MV-4-11 (cell line): ENCODE data around the gene TRMT2A.
"Not testable (repeated sequence)": the region's sequence is repeated elsewhere in the genome, so short reads cannot be mapped to it uniquely, and the experiment has no call there.

Source experiments
- DNase-seq: peaks from one replicate; lab custom pipeline; 2025; lab: John Stamatoyannopoulos, UW

The TRMT2A gene

DNA sequence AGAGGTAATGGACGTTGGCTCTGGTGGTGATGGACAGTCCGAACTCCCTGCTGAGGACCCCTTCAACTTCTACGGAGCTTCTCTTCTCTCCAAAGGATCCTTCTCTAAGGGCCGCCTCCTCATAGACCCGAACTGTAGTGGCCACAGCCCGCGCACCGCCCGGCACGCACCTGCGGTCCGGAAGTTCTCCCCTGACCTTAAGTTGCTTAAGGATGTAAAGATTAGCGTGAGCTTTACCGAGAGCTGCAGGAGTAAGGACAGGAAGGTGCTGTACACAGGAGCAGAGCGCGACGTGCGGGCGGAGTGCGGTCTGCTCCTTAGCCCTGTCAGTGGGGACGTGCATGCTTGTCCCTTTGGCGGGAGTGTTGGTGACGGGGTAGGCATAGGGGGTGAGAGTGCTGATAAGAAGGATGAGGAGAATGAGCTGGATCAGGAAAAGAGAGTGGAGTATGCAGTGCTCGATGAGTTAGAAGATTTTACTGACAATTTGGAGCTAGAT is 30.9 kb downstream of the TRMT2A start:
- no peak for DNase-seq

- DNase-seq: no peak
Observed at GRCh38 chr22:20085651-20086050, 31.4 kb downstream of the TRMT2A start.

DNA sequence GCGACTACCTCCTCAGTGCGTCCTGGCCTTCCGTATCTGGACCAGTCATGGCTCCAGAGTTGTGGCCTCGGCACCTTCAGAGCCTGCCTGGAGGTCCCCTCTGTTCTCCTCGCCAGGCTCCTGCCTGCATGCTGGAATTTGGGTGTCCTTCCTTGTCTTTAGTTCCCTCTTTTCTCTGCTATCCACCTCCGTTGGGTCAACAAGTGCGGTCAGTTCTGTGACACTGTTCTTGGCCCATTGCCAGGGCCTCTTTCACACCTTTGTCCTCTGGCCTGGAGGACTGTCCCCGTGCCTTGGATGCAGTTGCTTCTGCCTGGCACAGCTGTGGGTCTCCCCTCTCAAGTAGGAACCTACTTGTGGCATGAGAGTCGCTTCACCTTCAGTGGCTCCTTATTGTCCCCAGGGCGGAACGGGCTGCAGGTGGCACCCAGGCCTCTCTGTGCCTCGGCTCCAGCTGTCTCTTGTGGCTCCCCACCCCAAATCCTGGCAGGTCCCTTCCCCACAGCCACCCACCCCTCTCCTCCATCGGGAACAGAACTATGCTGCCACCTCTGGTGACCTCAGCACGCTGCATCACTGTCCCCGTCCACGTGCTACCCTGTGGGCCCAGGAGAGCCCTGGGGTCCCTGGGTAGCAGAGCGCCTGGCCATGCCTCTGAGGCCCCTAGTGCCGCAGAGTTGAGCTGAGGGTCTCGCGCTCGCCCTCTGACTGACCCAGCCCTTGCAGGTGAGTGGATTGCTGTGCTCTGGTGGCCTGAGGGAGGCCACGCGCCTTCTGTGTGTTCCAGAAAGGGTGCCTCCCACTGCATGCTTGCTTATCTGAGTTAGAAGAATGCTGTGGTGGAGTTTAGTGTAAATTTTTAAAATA is 32.2 kb downstream of the TRMT2A start:
- DNase-seq: no peak

DNA sequence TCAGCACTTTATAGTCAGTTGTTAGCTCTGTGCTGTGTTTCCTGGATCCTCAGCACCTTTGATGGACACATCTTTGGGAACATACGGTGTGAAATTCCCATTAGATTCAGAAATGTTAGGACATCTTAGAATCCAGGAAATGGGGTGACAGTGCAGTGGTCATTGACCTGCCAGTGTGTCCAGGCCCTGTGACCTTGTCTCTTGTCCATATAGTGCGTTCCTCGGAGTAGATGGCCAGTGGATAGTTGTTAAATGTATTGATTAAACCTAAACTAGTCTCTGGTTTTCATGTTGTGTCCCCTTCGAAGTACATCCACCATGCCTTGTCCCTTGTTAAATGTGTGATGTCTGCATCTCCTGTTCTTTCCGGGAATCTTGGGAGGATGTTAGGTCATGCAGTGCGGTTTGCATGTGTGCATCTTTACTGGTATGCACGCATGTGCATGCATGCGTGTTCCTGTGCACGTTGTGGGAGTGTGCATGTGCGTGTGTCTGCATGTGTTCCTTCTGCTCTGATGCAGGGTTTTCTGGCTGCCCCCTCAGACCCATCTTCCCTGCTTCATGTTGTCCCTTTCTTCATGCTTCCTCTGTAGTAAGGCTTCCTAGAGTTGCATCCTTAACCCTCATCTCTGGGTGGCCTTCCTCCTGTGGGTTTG is 33.0 kb downstream of the TRMT2A start:
- DNase-seq: no peak

DNA sequence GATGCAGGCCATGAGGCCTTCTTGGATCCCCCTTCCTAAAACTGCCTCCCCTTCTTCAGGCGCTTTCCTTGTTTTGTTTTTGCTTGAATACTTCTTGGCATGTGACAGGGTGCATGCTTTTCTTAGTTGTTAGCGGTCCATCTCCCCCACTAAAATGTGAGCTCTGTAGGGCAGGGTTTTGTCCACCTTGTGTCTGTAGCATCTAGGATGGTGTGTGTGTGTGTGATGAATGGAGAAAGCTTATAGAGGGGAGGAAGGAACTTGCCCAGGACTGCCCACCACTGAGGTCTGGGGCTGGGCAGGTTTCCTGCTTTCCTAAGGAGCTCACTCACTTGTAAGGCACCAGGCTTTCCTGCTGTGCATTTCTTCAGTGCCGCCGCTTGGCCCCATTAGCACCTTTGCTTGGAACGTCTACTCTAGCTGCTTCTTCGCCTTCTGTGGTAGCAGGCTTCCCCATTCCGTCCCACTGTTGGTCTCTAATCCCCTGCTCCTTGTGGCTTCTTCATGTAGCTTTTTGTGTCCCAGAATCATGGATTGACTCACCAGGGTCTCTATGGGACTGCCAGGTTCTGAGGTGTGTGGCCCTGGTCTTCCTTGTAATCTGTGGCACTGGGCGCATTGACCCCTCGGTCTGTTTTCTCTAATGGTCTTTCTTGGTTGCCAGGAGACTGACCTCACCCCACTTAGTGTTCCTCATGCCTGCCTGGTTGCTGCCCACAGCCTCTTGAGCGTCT is 33.7 kb downstream of the TRMT2A start:
- no peak for DNase-seq

- peak; percentile 37 for DNase-seq
Observed at GRCh38 chr22:20080776-20081654, 36.0 kb downstream of the TRMT2A start.

- peak; percentile 41 for DNase-seq
Observed at GRCh38 chr22:20080445-20080775, 36.6 kb downstream of the TRMT2A start.

DNA sequence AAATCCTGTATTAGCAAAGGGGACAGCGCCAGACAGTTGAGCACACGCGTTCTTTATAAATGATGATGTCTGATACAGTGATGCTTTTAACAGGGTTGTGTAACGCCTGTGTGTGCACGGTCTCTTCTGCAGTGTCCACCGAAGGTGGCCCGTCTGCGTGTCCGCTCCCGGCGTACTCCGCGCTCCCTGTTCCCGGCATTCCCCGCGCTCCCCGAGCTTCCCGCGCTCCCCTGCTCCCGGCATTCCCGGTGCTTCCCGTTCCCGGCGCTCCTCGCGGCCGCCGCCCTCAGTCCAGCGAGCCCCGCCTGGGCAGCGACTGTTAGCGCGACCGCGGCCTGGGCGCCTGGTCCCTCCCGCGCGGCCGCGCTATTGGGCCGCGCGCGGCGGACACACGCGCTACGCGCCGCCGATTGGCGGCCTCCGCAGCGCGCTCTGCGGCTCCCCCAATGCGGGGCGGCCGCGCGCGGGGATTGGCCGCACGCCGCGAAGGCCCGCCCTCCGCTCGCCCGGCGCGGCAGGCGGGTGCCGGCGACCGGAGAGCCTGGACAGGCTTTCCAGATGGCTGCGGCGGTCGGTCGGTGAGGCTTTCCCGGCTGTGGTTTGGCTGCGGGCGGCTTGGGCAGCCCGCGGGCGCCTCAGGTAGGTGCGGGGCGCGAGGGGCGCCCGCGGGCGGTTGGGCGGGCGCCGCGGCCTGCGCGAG is 37.1 kb downstream of the TRMT2A start, which contains the start of gene DGCR8:
DGCR8 (plus strand) TSS at position 497 of the 700 bp plus-strand sequence. CDS start 5,723 bp downstream, outside the sequence.
- DNase-seq: peak; percentile 73

GRCh38 chr22:20076627-20077172 is 40.3 kb downstream of the TRMT2A start:
- no peak for DNase-seq

GRCh38 chr22:20071524-20071972 is 45.5 kb downstream of the TRMT2A start:
- DNase-seq: no peak

- DNase-seq: no peak
Observed at GRCh38 chr22:20069331-20070042, 47.5 kb downstream of the TRMT2A start.

DNA sequence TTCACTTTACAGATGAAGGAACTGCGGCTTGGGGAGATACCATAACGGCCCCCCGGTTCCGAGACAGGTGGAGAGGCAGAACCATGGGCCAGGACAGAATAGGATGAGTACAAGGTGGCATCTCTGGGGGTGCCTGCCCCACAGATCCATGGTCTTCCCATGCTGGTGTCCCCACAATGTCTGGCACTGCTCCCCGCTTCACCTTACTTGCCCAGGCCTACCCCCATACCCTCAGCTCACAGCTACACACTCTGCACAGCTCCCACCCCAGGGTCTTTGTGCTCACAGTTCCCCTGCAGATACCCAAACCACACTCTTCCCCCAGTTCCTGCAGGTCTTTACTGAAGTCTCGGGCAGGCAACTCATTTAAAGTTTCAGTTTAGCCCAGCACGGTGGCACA is 48.4 kb downstream of the TRMT2A start:
- no peak for DNase-seq

DNA sequence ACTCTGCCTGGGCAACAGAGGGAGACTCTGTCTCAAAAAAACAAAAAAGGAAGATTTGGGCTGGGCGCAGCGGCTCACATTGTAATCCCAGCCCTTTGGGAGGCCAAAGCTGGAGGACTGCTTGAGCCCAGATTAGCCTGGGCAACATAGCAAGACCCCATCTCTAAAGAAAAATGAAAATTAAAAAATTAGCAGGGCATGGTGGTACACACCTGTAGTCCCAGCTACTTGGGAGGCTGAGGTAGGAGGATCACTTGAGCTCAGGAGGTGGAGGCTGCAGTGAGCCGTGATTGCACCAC is 49.7 kb downstream of the TRMT2A start:
- not testable (repeated sequence) for DNase-seq

GRCh38 chr22:20066617-20067383 is 50.2 kb downstream of the TRMT2A start:
- DNase-seq: no peak

GRCh38 chr22:20065896-20066616 is 51.0 kb downstream of the TRMT2A start:
- no peak for DNase-seq

DNA sequence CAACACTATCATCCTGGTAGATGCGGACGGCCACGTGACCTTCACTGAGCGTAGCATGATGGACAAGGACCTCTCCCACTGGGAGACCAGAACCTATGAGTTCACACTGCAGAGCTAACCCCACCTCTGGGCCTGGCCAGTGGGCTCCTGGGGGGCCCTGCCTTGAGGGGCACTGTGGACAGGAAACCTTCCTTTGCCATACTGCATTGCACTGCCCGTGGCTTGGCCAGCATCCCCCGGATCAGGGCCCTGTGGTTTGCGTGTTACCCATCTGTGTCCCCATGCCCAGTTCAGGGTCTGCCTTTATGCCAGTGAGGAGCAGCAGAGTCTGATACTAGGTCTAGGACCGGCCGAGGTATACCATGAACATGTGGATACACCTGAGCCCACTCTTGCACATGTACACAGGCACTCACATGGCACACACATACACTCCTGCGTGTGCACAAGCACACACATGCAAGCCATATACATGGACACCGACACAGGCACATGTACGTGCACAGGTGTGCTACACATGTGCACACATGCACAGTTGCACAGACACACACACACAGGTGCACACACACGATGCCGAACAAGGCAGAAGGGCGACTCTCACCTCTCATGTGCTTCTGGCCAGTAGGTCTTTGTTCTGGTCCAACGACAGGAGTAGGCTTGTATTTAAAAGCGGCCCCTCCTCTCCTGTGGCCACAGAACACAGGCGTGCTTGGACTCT is 52.3 kb downstream of the TRMT2A start:
- no peak for DNase-seq

DNA sequence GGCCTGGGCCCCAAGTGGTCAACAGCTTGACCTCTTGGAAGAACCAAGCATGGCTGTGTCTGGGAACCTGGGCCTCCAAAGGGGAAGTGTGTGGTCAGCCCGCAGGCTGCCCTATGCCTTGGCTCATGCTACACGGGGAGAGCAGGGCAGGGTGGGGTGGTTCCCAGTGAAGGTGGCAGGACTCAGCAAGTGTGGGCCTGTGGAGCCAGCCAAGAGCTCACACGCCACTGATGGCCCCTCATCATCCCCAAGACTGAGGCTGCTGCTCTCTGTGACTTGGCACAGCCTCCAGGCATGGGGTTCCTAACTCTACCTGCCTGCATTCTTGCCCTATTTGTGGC is 52.9 kb downstream of the TRMT2A start:
- DNase-seq: peak; percentile 21
